K562 (cell line): ENCODE data around the gene NRG2.

ENCODE experiments used
- ARNT ChIP-seq, 2 experiments: fragments of 450-650 bp; IDR thresholded peaks; 2 replicates each; pipeline ENCODE4 v1.6.1; 2016; ENCODE audit warnings: mild to moderate bottlenecking in 1 of 2
- JUNB ChIP-seq: fragments of 450-650 bp; formaldehyde crosslinking; conservative IDR thresholded peaks from 2 replicates; pipeline ENCODE4 v1.4.0; 2020; ENCODE audit warnings: mild to moderate bottlenecking

GRCh38 chr5:139849501-139849900 lies 193.6 kb downstream of the NRG2 start:
- TF ChIP-seq JUNB (no peak), ARNT (IDR thresholded peaks at IDR 0.05) (no peak)
